ENCODE results near the gene CFAP45. TPM values are rescaled to one million over a fixed set of nuclear protein-coding genes. Genes with fewer than 3 reads are reported as not detected.

Gene CFAP45, protein sequence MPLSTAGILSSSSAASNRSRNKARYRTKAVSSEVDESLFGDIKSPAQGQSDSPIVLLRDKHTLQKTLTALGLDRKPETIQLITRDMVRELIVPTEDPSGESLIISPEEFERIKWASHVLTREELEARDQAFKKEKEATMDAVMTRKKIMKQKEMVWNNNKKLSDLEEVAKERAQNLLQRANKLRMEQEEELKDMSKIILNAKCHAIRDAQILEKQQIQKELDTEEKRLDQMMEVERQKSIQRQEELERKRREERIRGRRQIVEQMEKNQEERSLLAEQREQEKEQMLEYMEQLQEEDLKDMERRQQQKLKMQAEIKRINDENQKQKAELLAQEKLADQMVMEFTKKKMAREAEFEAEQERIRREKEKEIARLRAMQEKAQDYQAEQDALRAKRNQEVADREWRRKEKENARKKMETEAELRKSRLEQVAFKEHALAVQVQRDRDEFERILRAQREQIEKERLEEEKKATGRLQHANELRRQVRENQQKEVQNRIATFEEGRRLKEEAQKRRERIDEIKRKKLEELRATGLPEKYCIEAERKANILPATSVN
- 0.37 and 0.39 TPM in 2 replicates for total RNA-seq

DNA sequence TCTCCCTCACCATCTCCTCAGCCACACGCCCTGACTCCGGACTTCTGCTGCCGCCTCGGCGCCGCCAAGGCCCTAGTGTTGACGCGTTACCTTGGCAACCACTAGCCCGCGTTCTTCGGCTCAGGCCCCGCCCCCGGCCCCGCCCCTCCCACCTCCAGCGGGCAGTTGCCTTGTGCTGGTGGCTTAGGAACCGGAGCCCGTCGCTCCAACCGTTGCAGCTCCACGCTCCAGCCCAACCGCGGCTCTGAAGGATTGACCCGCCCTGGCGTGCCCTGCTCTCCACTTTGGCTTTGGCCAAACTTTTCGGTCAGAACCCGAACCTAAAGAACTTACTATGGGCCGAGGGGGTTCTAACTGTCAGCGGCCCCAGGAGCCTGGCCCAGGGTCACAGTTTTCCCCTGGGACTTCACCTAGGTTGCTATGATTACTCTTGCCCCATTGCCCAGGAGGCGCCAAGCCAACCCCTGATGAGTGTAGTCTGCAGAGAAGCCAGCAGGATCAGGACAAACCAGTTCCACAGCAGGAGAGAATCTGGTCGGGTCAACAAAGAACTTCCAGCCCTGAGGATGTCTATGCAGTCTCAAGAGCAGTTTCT, at the start of gene CFAP45:
CFAP45 (minus strand) TSS at position 80 of the 595 bp plus-strand sequence; CDS start at position 13, 67 bp downstream.

DNA sequence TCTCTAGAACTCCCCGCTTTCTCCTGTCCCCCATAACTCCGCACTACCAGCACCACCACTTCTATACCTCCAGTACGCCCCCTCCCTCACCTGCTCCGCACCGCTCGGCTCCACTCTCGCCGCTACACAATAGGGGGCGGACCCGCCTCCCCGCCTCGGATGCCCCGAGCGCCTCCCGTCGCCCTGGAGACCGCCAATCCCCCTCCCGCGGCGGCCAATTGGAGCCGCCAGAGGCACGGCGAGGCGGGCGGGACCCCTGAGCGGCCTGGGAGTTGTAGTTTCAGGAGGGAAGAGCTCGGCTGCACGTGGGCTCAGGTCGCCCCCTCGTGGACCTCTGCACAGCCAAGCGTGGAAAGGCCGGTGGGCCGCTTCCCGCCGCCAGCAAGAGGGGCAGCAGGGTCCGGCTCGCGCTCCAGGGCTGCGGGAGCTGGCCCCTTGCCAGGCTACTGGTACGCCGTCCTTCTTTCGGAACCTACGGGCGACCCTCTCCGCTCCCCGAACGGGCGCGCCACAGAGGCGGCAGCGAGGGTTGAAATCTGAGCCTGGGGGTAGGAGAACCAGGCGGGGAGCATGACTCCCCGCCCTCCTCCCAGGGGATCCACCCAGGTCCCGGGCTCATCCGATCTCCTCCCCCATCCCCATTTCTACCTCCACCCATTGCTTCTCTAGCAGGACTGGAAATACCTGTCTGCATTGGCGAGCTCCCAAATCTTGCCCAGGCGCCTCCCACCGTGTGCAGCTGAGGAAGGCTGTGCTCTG, 45.7 kb upstream of the CFAP45 start, which contains the start of gene IGSF9:
IGSF9 (minus strand) TSS at position 131 of the 759 bp plus-strand sequence. CDS start 2,159 bp downstream, outside the sequence.

DNA sequence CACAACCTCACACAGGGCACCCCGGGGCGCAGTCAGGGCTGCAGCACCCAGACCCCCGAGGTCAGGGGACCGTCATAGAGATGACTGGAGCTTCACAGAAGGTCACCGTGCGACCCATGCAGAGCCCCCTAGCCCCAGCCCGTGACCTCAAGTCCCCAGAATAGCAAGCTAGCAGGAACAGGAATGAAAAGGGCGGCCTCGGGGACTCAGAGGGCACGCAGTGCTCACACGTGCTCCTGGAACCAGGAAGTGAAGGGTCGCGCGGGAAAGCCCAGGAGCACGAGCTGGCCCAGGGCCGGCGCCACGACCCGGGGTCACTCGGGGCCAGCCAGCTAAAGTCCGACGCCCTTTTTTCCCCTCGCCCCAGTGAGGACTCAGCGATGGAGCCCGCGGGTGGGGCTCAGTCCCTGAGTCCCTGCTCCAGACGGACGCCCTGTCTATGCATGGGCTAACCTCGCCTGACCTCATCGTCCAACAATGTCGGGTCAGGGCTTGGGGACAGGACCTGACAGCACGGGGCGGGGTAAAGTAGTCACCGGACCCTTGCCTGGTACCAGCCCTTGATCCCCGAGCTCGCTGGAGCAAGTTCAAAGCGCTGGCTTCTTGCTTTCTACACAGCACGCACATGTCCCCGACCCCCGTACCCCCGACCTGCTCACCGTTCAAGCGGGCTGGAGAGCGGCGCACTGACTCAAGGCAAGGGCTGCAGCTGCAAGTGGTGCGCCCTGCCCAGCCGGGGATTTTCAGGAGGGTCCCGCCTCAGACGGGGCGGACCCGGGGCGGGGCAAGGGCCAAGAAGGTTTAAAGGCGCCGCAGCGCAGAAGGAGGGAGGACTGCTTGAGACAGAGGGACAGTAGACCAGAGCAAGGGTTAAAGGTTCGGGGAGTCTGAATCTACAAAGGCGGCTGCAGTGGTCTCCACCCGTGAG, 25.1 kb upstream of the CFAP45 start, which contains the start of gene TAGLN2:
TAGLN2 (minus strand) TSS at position 717 of the 928 bp plus-strand sequence. CDS start 4,998 bp downstream, outside the sequence.

DNA sequence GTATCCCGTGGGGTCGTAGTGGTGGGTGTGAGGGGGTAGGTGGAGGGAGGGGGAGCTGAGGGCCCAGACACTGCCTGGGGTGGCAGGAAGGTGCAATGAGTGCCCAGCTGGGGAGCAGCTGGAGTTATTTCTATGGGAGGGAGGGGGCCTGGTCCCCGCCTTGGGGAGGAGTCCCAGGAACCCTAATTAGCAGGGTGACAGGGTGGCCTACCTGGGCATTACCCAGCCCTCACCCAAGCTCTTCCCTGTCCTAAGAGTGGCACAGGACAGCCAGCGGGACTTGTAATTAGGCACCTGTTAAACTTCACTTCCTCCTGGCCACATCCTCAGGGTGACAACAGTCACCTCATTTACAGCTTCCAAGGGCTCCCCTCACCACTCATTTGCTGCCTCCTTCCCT, 37.4 kb downstream of the CFAP45 start, which contains the start of gene VSIG8:
VSIG8 (minus strand) TSS at position 101 of the 400 bp plus-strand sequence. CDS start 136 bp downstream, outside the sequence.

DNA sequence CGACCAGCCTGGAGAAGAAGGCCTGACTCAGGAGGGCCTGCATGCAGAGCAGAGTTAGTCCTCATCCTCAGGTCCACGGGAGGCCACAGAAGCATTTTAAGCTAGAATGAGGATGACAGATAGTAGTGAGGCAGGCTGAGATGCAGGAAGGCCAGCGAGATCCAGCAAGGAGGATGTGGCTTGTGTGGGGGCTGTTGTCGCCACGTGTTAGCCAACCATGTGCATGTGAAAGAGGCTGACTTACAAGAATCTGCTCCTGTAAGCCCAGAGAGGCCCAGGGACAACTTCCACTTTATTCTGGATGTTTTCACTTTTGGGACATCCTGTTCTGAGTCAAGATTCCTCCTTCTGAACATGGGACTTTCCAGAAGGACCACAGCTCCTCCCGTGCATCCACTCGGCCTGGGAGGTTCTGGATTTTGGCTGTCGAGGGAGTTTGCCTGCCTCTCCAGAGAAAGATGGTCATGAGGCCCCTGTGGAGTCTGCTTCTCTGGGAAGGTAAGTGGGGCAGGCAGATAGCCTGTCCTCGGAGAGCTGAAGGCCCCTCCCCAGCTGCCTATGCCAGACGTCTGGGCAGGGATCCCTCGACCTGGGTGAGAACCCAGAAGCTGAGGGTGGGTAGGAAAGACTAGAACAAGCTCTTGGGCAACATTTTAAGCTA, 73.4 kb downstream of the CFAP45 start, which contains the start of gene SLAMF8:
SLAMF8 (plus strand) TSS at position 433 of the 661 bp plus-strand sequence; CDS start at position 459, 26 bp downstream.

Small RNA genes within 50 kb of the gene (small RNA-seq; reads per million reads assigned to genes)
- gene MIR4259 (not detected), gene RF00570 (not detected)

Other genes with a start within 250 kb of the CFAP45 start
- not detected in 2 replicates for gene CRP, start 185.6 kb downstream of the CFAP45 start, total RNA-seq
- gene DUSP23, start 119.2 kb downstream of the CFAP45 start, total RNA-seq: 15.2 and 33.1 TPM in 2 replicates
- gene FCRL6, start 97.8 kb downstream of the CFAP45 start, total RNA-seq: not detected in 2 replicates
- under 0.01 TPM in 1 of 2 replicates, not detected in the other for gene SLAMF8, start 73.3 kb downstream of the CFAP45 start, total RNA-seq
- gene VSIG8, start 37.5 kb downstream of the CFAP45 start, total RNA-seq: not detected in 2 replicates
- gene TAGLN2, start 25.3 kb upstream of the CFAP45 start, total RNA-seq: 182 and 238 TPM in 2 replicates
- not detected in 2 replicates for gene IGSF9, start 45.4 kb upstream of the CFAP45 start, total RNA-seq
- gene SLAMF9, start 54.1 kb upstream of the CFAP45 start, total RNA-seq: not detected in 2 replicates
- gene PIGM, start 131.8 kb upstream of the CFAP45 start, total RNA-seq: 5.1 and 6.6 TPM in 2 replicates
- gene KCNJ10, start 170.0 kb upstream of the CFAP45 start, total RNA-seq: not detected in 2 replicates
- gene KCNJ9, start 181.4 kb upstream of the CFAP45 start, total RNA-seq: under 0.01 TPM in 1 of 2 replicates, not detected in the other
- 11.5 and 14.3 TPM in 2 replicates for gene IGSF8, start 198.5 kb upstream of the CFAP45 start, total RNA-seq
- gene ATP1A2, start 215.6 kb upstream of the CFAP45 start, total RNA-seq: not detected in 2 replicates

All from subcutaneous preadipocyte (primary cell).